Bronchial epithelial cell (primary cell): Measurements from ENCODE around the gene DROSHA. TPM values are rescaled to one million over a fixed set of nuclear protein-coding genes. Genes with fewer than 3 reads are reported as not detected.

Source experiments
- DNase-seq: peaks from one replicate; pipeline ENCODE4 v3.0.0-alpha.2; 2010; ENCODE audit warnings: low read depth
- FAIRE-seq: peaks from 2 replicates; lab custom pipeline; 2011; peaks lifted over from hg19 to GRCh38; lab: Jason Lieb, UNC
- H3K27me3 ChIP-seq: 2 replicates; pipeline ENCODE4 v1.5.1; 2011; ENCODE audit warnings: low read length; ENCODE audit not compliant: control insufficient read depth, insufficient read depth
- H3K36me3 ChIP-seq: 2 replicates; pipeline ENCODE4 v1.5.1; 2011; ENCODE audit warnings: low read length; ENCODE audit not compliant: control insufficient read depth, insufficient read depth
- H3K4me3 ChIP-seq: 2 replicates; pipeline ENCODE4 v1.5.1; 2011; ENCODE audit warnings: mild to moderate bottlenecking, low read depth, low read length, control low read depth
- CTCF ChIP-seq: IDR thresholded peaks from 2 replicates; pipeline ENCODE4 v1.5.1; 2011; ENCODE audit warnings: mild to moderate bottlenecking, moderate library complexity, low read length, control low read depth, inconsistent platforms; ENCODE audit not compliant: insufficient read depth, severe bottlenecking
- total RNA-seq: library from RNA; depleted of rRNA; stranded (reverse); fragments of >200 nt; gene quantifications from 2 replicates; pipeline ENCODE4 v1.2.1, GENCODE V29; 2014

The DROSHA gene
- total RNA-seq, 1 donor from 2014 or later = 30.8 TPM

DNA sequence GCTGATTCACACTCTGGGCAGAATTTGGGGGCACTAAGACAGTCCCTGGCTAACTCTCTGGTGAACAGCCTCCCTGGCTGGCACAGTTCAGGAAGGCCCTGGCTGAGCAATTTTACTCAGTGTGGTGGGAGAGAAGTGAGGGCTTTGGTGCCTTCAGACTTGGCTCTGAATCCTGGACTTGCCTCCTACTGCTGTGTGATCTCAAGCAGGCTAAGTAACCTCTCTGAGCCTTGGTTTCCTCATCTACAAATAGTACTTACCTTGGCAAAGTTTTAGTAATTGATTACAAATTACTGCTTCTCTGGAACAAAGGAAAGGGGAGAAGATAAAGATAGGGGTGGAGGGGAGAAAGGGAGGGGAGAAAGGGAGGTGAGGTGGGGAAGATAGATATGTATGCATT, 153.8 kb downstream of the DROSHA start:
- Histone ChIP-seq H3K4me3 (no peak overlapping the region), H3K27me3 (no peaks in the 10 kb centered on the region), H3K36me3 (no peaks in the 10 kb centered on the region)
- FAIRE-seq = no peak
- DNase-seq = no peak
- TF ChIP-seq CTCF = no peak

DNA sequence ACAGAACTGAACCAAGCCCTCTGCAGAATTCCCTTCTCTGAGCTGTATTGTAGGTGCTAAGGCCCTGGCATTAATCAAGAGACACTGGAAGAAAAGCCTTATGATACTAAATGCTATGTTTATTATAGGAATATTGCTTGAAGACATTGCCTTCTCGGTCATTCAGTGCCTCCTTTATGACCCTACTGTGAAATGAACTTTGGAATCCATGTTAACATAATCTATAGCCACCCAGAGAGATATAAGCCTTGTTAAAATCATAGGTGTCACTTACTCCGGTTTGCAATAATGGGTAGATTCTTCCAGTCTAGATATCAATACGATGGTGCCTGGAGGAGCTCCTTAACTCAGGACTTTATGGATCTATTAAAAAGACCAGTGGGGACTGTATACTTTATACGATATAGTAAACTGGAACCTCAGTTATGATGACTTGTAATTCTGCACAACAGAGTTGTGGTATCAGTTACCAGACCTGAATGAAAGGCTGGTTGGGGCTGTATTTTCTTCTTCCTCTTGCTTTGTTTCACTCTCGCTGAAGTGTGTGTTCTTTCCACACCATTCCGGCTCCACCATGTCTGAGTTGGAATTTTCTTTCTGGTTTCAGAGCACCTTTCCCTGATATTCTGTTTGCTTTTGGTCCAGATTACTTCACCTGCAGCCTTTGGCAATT, 154.5 kb downstream of the DROSHA start:
- TF ChIP-seq CTCF = no peak
- FAIRE-seq (no peak), DNase-seq (no peak)
- H3K27me3 ChIP-seq = no peaks in the 10 kb centered on the region
- no peaks in the 10 kb centered on the region for H3K36me3 ChIP-seq
- H3K4me3 ChIP-seq = no peak overlapping the region

DNA sequence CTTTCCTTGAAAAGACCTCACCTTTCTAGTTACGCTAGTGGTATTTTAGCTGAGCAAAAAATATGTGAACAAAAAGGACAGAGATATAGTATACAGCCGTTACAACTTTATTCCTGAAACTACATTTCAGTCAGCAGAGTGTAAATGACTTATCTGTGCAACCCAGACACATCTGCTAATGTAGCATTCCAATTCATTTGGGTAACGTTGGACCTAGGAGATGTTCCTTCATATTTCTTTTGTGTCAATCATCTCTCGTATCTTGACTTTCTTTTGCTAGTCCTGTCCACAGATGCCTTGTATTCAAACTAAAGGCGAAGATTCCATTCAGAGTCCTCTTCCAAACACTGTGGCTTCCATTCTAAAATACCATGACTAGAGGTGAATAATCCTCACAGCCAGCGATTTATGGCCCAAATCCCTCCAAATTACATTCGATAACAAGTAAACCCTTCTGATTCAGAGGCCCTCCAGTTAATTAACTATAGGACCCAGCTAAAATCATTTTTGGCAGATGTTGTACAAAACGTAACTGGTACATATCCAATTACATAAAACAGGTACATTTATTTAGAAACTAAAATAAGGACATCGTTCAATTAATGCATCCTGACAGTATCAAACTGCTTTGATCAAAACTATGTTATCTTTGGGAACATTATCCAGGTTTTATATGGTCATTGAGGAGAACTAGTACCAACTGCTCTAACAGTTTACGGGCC, 155.7 kb downstream of the DROSHA start:
- H3K36me3 ChIP-seq = no peaks in the 10 kb centered on the region
- DNase-seq (no peak), FAIRE-seq (no peak)
- H3K27me3 ChIP-seq = no peaks in the 10 kb centered on the region
- no peak overlapping the region for H3K4me3 ChIP-seq
- no peak for TF ChIP-seq CTCF

DNA sequence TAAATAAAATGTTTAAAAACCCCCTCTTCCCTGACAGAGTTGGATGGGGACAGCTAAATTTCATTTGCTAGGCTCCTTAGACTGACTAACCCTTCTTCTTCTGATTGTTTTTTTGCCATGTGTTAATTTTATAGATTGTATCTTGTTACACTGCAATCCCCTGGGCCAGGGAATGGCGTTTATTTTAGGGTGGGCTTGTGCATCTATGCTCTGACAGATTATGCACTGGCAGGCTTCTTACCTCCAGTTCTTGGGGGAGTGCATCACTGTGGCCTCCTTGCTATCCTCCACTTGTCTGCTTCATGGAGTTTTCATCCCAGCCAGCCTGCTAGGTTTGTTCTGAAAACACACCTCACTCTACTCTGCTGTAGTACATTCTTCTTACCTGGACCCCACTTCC, 159.8 kb downstream of the DROSHA start:
- DNase-seq = no peak
- no peaks in the 10 kb centered on the region for H3K36me3 ChIP-seq
- H3K4me3 ChIP-seq = no peak overlapping the region
- FAIRE-seq = no peak
- TF ChIP-seq CTCF = no peak
- H3K27me3 ChIP-seq = no peaks in the 10 kb centered on the region

DNA sequence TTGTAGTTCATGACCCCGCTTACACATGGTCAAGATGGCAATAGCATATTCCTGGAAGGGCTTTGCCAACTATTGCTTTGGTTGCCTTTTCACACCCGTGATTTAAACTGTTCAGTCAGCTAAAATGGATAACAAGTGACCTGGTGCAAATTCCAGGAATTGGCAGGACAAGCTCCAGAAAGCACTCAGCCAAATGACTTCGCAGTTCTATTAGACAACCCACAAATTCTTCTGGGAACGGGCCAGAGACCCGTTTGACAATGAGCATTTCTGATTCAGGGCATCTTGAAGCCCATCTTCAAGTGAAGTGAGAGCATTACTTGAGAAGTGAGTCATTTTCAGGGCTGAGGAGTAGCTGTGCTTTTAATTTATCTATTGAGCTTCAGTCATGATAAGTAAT, 165.0 kb downstream of the DROSHA start:
- DNase-seq = no peak
- no peaks in the 10 kb centered on the region for H3K27me3 ChIP-seq
- TF ChIP-seq CTCF = no peak
- H3K36me3 ChIP-seq = no peaks in the 10 kb centered on the region
- no peak overlapping the region for H3K4me3 ChIP-seq
- FAIRE-seq = no peak
